HCT116 (cell line): ENCODE data around the gene ACRBP. TPM values are rescaled to one million over a fixed set of nuclear protein-coding genes. Genes with fewer than 3 reads are reported as not detected.

Experiments used
- ATAC-seq: fragments of 200-7000 bp; cut with Tn5 transposase; 2 replicates; pipeline ENCODE4 v1.9.1; 2020; ENCODE audit warnings: mild to moderate bottlenecking, moderate library complexity
- BruUV-seq: library from RNA; stranded (reverse); fragments of 400-500 nt; replicated peaks from 2 replicates; lab custom pipeline; 2021; lab: Mats Ljungman, UMichigan
- CTCF ChIA-PET: fragments of 300-600 bp; sonication (Branson Sonifier 250); formaldehyde crosslinking; loops from one replicate; lab custom pipeline; 2021; ENCODE audit warnings: antibody characterized with exemption; lab: Charles Lee
- POLR2A ChIA-PET: fragments of 300-600, 350-600 bp; sonication (Branson Sonifier 250); formaldehyde crosslinking; loops from one replicate; lab custom pipeline; 2021; ENCODE audit warnings: antibody characterized with exemption; lab: Charles Lee
- RAD21 ChIA-PET, 2 experiments: fragments of 300-600 bp; sonication (Branson Sonifier 250); formaldehyde crosslinking; loops; one replicate each; lab custom pipeline; 2023; ENCODE audit warnings: low total read pairs in 2 of 2; ENCODE audit not compliant: uncharacterized antibody in 2 of 2, unreplicated experiment in 2 of 2, low non-redundant PET in 1 of 2; lab: Charles Lee
- DNase-seq: peaks from one replicate; pipeline ENCODE4 v3.0.0-alpha.2; 2010; ENCODE audit warnings: low read depth, low spot score
- H2AFZ ChIP-seq: fragments of 200-600 bp; shearing (Covaris generic), sonication (generic); 2 replicates; pipeline ENCODE4 v1.6.1; 2017; ENCODE audit warnings: low read depth, mixed run types, mixed read lengths, antibody characterized with exemption, low read length; ENCODE audit not compliant: poor library complexity, severe bottlenecking
- H3K27ac ChIP-seq: 2 replicates; pipeline ENCODE4 v1.5.1; 2012; ENCODE audit warnings: low read depth, low read length
- H3K27me3 ChIP-seq: fragments of 200-600 bp; sonication (generic); 2 replicates; pipeline ENCODE4 v1.6.1; 2016; ENCODE audit warnings: mixed run types, low read length, mixed read lengths; ENCODE audit not compliant: insufficient read depth
- H3K36me3 ChIP-seq, 2 experiments: fragments of 200-500 bp in 1 of 2; fragments of 200-600 bp in 1 of 2; sonication (Bioruptor generic) in 1 of 2; sonication (generic) in 1 of 2; 2 replicates each; pipeline versions ENCODE4 v1.5.1 to v1.6.1; 2014 to 2016; ENCODE audit warnings: low read length in 2 of 2, inconsistent platforms in 1 of 2, mixed read lengths in 1 of 2, mixed run types in 1 of 2; ENCODE audit not compliant: insufficient read depth in 2 of 2, control insufficient read depth in 1 of 2
- H3K4me1 ChIP-seq, 2 experiments: fragments of 200-600 bp in 1 of 2; sonication (generic) in 1 of 2; 2 replicates each; pipeline versions ENCODE4 v1.5.1 to v1.6.1; 2012 to 2017; ENCODE audit warnings: low read length in 2 of 2, inconsistent platforms in 1 of 2, mild to moderate bottlenecking in 1 of 2, mixed read lengths in 1 of 2, mixed run types in 1 of 2, moderate library complexity in 1 of 2; ENCODE audit not compliant: insufficient read depth in 2 of 2, control insufficient read depth in 1 of 2
- H3K4me2 ChIP-seq: fragments of 200-600 bp; sonication (generic); 2 replicates; pipeline ENCODE4 v1.6.1; 2017; ENCODE audit warnings: mixed run types, low read length, mixed read lengths
- H3K4me3 ChIP-seq, 2 experiments: fragments of 200-600 bp in 1 of 2; sonication (generic) in 1 of 2; replicated peaks in 1 of 2; 2 replicates each; pipeline ENCODE4 v1.5.1; 2011 to 2016; ENCODE audit warnings: low read length in 2 of 2, control low read depth in 1 of 2, low read depth in 1 of 2, mild to moderate bottlenecking in 1 of 2, mixed read lengths in 1 of 2, mixed run types in 1 of 2
- H3K79me2 ChIP-seq: fragments of 200-600 bp; sonication (generic); 2 replicates; pipeline ENCODE4 v1.6.1; 2017; ENCODE audit warnings: mild to moderate bottlenecking, mixed run types, low read length, moderate library complexity, mixed read lengths; ENCODE audit not compliant: insufficient read depth
- H3K9ac ChIP-seq: fragments of 200-600 bp; sonication (generic); 2 replicates; pipeline ENCODE4 v1.6.1; 2016; ENCODE audit warnings: low read length, mixed read lengths
- H3K9me2 ChIP-seq: fragments of 200-600 bp; sonication (generic), shearing (Covaris generic); 2 replicates; pipeline ENCODE4 v1.6.1; 2017; ENCODE audit warnings: mixed run types, mild to moderate bottlenecking, moderate library complexity; ENCODE audit not compliant: insufficient read depth
- H3K9me3 ChIP-seq, 2 experiments: fragments of 200-500 bp in 1 of 2; fragments of 200-600 bp in 1 of 2; sonication (Bioruptor generic) in 1 of 2; sonication (generic) in 1 of 2; 2 replicates each; pipeline ENCODE4 v1.6.1; 2014 to 2017; ENCODE audit warnings: low read length in 2 of 2, mixed read lengths in 2 of 2, inconsistent platforms in 1 of 2, low read depth in 1 of 2, mild to moderate bottlenecking in 1 of 2, mixed run types in 1 of 2, moderate library complexity in 1 of 2; ENCODE audit not compliant: control insufficient read depth in 1 of 2, insufficient read depth in 1 of 2
- H4K20me1 ChIP-seq: fragments of 200-600 bp; sonication (generic), shearing (Covaris generic); 2 replicates; pipeline ENCODE4 v1.6.1; 2017; ENCODE audit warnings: mixed run types, mild to moderate bottlenecking, moderate library complexity; ENCODE audit not compliant: insufficient read depth
- CBX3 ChIP-seq: IDR thresholded peaks from 2 replicates; pipeline ENCODE4 v1.6.1; 2012; ENCODE audit warnings: low read depth
- CEBPB ChIP-seq: IDR thresholded peaks from 2 replicates; pipeline ENCODE4 v1.6.1; 2012; ENCODE audit warnings: low read depth
- CTCF ChIP-seq, 3 experiments: fragments of 200-600 bp in 1 of 3; sonication (generic) in 1 of 3; IDR thresholded peaks in 2 of 3; conservative IDR thresholded peaks in 1 of 3; 2 replicates each; pipeline ENCODE4 v1.5.1; 2012 to 2017; ENCODE audit warnings: low read depth in 2 of 3, low read length in 2 of 3, antibody characterized with exemption in 1 of 3, borderline replicate concordance in 1 of 3, control low read depth in 1 of 3, mild to moderate bottlenecking in 1 of 3, mixed read lengths in 1 of 3, mixed run types in 1 of 3, moderate library complexity in 1 of 3; ENCODE audit not compliant: insufficient read depth in 1 of 3
- EGR1 ChIP-seq: IDR thresholded peaks from 2 replicates; pipeline ENCODE4 v1.6.1; 2012; ENCODE audit warnings: low read depth
- ELF1 ChIP-seq: IDR thresholded peaks from 2 replicates; pipeline ENCODE4 v1.6.1; 2012; ENCODE audit warnings: low read depth, borderline replicate concordance
- EZH2 ChIP-seq: fragments of 200-600 bp; sonication (generic); IDR thresholded peaks from 2 replicates; pipeline ENCODE4 v1.6.1; 2017; ENCODE audit warnings: antibody characterized with exemption, mixed run types
- EZH2phosphoT487 ChIP-seq: fragments of 200-600 bp; IDR thresholded peaks from 2 replicates; pipeline ENCODE4 v1.6.1; 2018; ENCODE audit warnings: antibody characterized with exemption, borderline replicate concordance
- FOSL1 ChIP-seq: IDR thresholded peaks from 2 replicates; pipeline ENCODE4 v1.6.1; 2012; ENCODE audit warnings: low read depth
- JUND ChIP-seq: IDR thresholded peaks from 2 replicates; pipeline ENCODE4 v1.6.1; 2012
- POLR2A ChIP-seq: IDR thresholded peaks from 2 replicates; pipeline ENCODE4 v1.7.0; 2011; ENCODE audit warnings: borderline replicate concordance; ENCODE audit not compliant: insufficient read depth, insufficient read length; ENCODE audit errors: extremely low read depth
- POLR2AphosphoS5 ChIP-seq: IDR thresholded peaks from 2 replicates; pipeline ENCODE4 v1.6.1; 2011; ENCODE audit warnings: mild to moderate bottlenecking, low read depth, low read length, moderate library complexity
- RAD21 ChIP-seq: IDR thresholded peaks from 2 replicates; pipeline ENCODE4 v1.6.1; 2012; ENCODE audit warnings: low read depth, mild to moderate bottlenecking
- SIN3A ChIP-seq: IDR thresholded peaks from 2 replicates; pipeline ENCODE4 v1.6.1; 2012; ENCODE audit warnings: low read depth
- SP1 ChIP-seq: IDR thresholded peaks from 2 replicates; pipeline ENCODE4 v1.6.1; 2012; ENCODE audit warnings: low read depth
- SRF ChIP-seq: IDR thresholded peaks from 2 replicates; pipeline ENCODE4 v1.6.1; 2012; ENCODE audit warnings: low read depth
- TCF7L2 ChIP-seq: IDR thresholded peaks from 2 replicates; pipeline ENCODE4 v1.7.0; 2011; ENCODE audit warnings: borderline replicate concordance, inconsistent platforms; ENCODE audit not compliant: insufficient read depth, insufficient read length; ENCODE audit errors: extremely low read depth
- YY1 ChIP-seq: IDR thresholded peaks from 2 replicates; pipeline ENCODE4 v1.6.1; 2011; ENCODE audit warnings: low read length, low read depth, moderate library complexity, mild to moderate bottlenecking; ENCODE audit not compliant: insufficient replicate concordance; ENCODE audit errors: extremely low read depth
- ZFX ChIP-seq: fragments of 450-650 bp; IDR thresholded peaks from 2 replicates; pipeline ENCODE4 v1.6.1; 2017
- ZNF274 ChIP-seq: fragments of 200-500 bp; sonication (Bioruptor generic); IDR thresholded peaks from 2 replicates; pipeline ENCODE4 v1.6.1; 2014; ENCODE audit warnings: mild to moderate bottlenecking, low read depth, low read length, inconsistent platforms
- intact Hi-C: fragments of 100-400 bp; cut with micrococcal nuclease; formaldehyde crosslinking; loops from 2 replicates; pipeline ENCODE4 v1.10.0; 2022
- total RNA-seq: library from RNA; stranded (reverse); gene quantifications from one replicate; pipeline ENCODE4 v1.2.1, GENCODE V29; 2021; ENCODE audit not compliant: unreplicated experiment
- TF ChIP-seq, protein P1 (sequence below): IDR thresholded peaks from 2 replicates; pipeline ENCODE4 v1.6.1; 2012
- TF ChIP-seq, protein P2 (sequence below): IDR thresholded peaks from 2 replicates; pipeline ENCODE4 v1.6.1; 2012
- TF ChIP-seq, protein P3 (sequence below): IDR thresholded peaks from 2 replicates; pipeline ENCODE4 v1.6.1; 2011; ENCODE audit warnings: mild to moderate bottlenecking, low read length, moderate library complexity; ENCODE audit not compliant: insufficient replicate concordance; ENCODE audit errors: extremely low read depth

The ACRBP gene
- total RNA-seq, 1 experiment from 2014 or later: 1.0 TPM

DNA sequence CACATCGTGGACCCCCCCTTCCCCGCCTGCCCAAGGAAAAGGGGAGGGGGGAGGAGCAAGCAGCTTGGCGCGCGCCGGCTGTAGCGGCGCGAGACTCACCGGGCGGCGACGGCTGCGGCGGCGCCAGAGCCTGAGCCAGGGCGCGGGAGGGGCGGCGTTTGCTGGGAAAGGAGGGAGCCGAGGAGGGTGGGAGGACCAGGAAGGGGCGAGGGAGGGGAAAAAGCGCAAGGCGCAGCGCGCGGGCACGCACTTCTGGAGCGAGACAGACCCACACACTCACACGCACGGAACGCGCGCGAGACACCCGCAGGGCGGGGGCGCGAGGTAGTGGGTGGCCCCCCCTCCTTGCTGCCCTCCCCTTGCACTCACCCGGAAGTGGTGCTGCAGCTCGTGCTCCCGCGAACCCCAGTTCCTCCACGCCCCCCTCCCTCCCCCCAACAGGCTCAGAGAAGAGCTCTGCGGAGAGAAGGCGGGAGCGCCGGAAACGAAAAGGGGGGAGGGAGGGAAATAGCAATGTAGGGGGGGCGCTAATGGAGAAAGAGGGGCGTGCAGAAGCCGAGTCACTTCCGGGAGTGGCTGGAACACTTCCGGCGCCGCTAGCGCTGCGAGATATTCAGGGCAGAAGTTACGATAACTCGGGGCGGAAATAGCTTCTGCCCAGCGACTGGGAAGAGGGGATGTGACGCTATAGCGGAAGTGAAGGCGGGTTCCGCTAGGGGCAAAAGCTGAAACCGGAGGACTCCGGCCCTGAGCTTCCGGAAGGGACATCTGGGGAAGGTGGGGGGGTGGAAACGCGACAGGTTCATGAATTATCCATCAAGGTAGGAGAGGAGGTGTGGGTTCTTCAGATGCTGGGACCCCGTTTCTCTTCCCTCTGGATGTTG, 42.0 kb upstream of the ACRBP start, which contains the start of gene ZNF384:
TSS of gene ZNF384 (minus strand) at position 377 of the 884 bp plus-strand sequence. CDS start 9,855 bp downstream, outside the sequence.
- RAD21 ChIA-PET: interaction anchor here (0.7 to 1.2 kb wide), 5 partner anchors 9 to 162 kb away, joined by 3 to 8 read pairs (median 5); partner anchors contain the start of genes COPS7A (in 2 of the 2) and CDCA3 (in 1 of the 2)
- Histone ChIP-seq H3K27ac (peak within 1 kb of the TSS; percentile 99), H3K9me3 (no peaks in the 10 kb centered on the region), H3K9me2 (no peaks in the 10 kb centered on the region), H3K27me3 (no peaks in the 10 kb centered on the region), H3K9ac (peak within 1 kb of the TSS; percentile 96), H3K79me2 (peaks cover 64% of the 10 kb centered on the region), H4K20me1 (peaks cover 8% of the 10 kb centered on the region; the same call in 1 of the 2 replicates), H3K36me3 (peaks cover 0 to 9% of the 10 kb centered on the region in 2 experiments; a peak in 1 of 4 replicates), H3K4me2 (peak within 1 kb of the TSS; percentile 92), H2AFZ (no peak within 1 kb of the TSS), H3K4me3 (peak within 1 kb of the TSS; percentile 74 to 90), H3K4me1 (peaks cover 9 to 21% of the 10 kb centered on the region in 2 experiments)
- CTCF ChIA-PET: interaction anchor here (0.6 to 1.5 kb wide), 15 partner anchors 9 to 202 kb away, joined by 3 to 8 read pairs (median 4); partner anchors contain the start of gene COPS7A
- POLR2A ChIA-PET: interaction anchor here (0.6 to 2.1 kb wide), 22 partner anchors 9 to 698 kb away, joined by 3 to 28 read pairs (median 4); partner anchors contain the start of genes C12orf57, CDCA3, COPS7A and GAPDH
- ATAC-seq: peak; percentile 85
- intact Hi-C loops: loop anchor here (1.0 to 2.0 kb wide), 3 partner anchors 26 to 76 kb away; partner anchors contain the start of genes COPS7A and ING4
- peak; percentile 98 for DNase-seq
- no TSS peak for BruUV-seq
- TF ChIP-seq CTCF (IDR thresholded peaks at IDR 0.05 in 2 of 3, conservative IDR thresholded peaks at IDR 0.05 in 1 of 3; ENCODE audit: borderline replicate concordance in 1 of 3, insufficient read depth in 1 of 3, low read depth in 2 of 3, low read length in 2 of 3): peak in 1 of 3 experiments; percentile 13; a peak in 1 of 6 replicates
- no peak for TF ChIP-seq EZH2
- TF ChIP-seq FOSL1: no peak
- peak; percentile 99 for TF ChIP-seq ELF1
- TF ChIP-seq POLR2AphosphoS5: peak; percentile 93
- no peak for TF ChIP-seq JUND
- TF ChIP-seq, protein P1, sequence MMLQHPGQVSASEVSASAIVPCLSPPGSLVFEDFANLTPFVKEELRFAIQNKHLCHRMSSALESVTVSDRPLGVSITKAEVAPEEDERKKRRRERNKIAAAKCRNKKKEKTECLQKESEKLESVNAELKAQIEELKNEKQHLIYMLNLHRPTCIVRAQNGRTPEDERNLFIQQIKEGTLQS: no peak
- peak; percentile 94 for TF ChIP-seq SRF
- TF ChIP-seq, protein P2, sequence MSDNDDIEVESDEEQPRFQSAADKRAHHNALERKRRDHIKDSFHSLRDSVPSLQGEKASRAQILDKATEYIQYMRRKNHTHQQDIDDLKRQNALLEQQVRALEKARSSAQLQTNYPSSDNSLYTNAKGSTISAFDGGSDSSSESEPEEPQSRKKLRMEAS: peak; percentile 92
- TF ChIP-seq, protein P3, sequence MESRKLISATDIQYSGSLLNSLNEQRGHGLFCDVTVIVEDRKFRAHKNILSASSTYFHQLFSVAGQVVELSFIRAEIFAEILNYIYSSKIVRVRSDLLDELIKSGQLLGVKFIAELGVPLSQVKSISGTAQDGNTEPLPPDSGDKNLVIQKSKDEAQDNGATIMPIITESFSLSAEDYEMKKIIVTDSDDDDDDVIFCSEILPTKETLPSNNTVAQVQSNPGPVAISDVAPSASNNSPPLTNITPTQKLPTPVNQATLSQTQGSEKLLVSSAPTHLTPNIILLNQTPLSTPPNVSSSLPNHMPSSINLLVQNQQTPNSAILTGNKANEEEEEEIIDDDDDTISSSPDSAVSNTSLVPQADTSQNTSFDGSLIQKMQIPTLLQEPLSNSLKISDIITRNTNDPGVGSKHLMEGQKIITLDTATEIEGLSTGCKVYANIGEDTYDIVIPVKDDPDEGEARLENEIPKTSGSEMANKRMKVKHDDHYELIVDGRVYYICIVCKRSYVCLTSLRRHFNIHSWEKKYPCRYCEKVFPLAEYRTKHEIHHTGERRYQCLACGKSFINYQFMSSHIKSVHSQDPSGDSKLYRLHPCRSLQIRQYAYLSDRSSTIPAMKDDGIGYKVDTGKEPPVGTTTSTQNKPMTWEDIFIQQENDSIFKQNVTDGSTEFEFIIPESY: peak; percentile 73
- TF ChIP-seq ZNF274: no peak
- TF ChIP-seq TCF7L2: peak; percentile 12
- no peak for TF ChIP-seq RAD21
- TF ChIP-seq EZH2phosphoT487: no peak
- TF ChIP-seq CEBPB: no peak
- peak; percentile 87 for TF ChIP-seq EGR1
- peak; percentile 46 for TF ChIP-seq SIN3A
- 0 out of 2 replicates have a peak, but pooled peaks have one; percentile 67 for TF ChIP-seq CBX3
- TF ChIP-seq SP1: peak; percentile 84
- TF ChIP-seq POLR2A: peak; percentile 62
- no peak for TF ChIP-seq ZFX
- peak; percentile 76 for TF ChIP-seq YY1
